HUES64 (cell line): ENCODE data around the gene PRKAB1.
A peak's percentile ranks its signal among the peaks of the same experiment; 100 is the strongest.

Source experiments
- H3K27ac ChIP-seq: 2 replicates; pipeline ENCODE4 v1.7.0; 2013; ENCODE audit warnings: low read depth, low read length, inconsistent platforms
- H3K27me3 ChIP-seq: 2 replicates; pipeline ENCODE4 v1.6.1; 2013; ENCODE audit warnings: mild to moderate bottlenecking, low read length; ENCODE audit not compliant: insufficient read depth
- H3K36me3 ChIP-seq: 2 replicates; pipeline ENCODE4 v1.6.1; 2013; ENCODE audit warnings: mild to moderate bottlenecking, low read length; ENCODE audit not compliant: insufficient read depth
- H3K4me1 ChIP-seq: 2 replicates; pipeline ENCODE4 v1.6.1; 2013; ENCODE audit warnings: mild to moderate bottlenecking, low read length, moderate library complexity; ENCODE audit not compliant: insufficient read depth
- H3K4me3 ChIP-seq: 2 replicates; pipeline ENCODE4 v1.5.1; 2013; ENCODE audit warnings: mild to moderate bottlenecking, low read length, moderate library complexity
- H3K9ac ChIP-seq: 2 replicates; pipeline ENCODE4 v1.6.1; 2013; ENCODE audit warnings: mild to moderate bottlenecking, low read depth, low read length
- H3K9me3 ChIP-seq: 2 replicates; pipeline ENCODE4 v1.6.1; 2013; ENCODE audit warnings: low read depth, low read length; ENCODE audit not compliant: insufficient read depth
- WGBS: fragments of 150-250, 120-280 bp; methylation state at CpG from one replicate; pipeline ENCODE4 v1.1.7; 2013; ENCODE audit warnings: missing lambda C conversion rate; 5-methylcytosine and 5-hydroxymethylcytosine counted together

The PRKAB1 gene

DNA sequence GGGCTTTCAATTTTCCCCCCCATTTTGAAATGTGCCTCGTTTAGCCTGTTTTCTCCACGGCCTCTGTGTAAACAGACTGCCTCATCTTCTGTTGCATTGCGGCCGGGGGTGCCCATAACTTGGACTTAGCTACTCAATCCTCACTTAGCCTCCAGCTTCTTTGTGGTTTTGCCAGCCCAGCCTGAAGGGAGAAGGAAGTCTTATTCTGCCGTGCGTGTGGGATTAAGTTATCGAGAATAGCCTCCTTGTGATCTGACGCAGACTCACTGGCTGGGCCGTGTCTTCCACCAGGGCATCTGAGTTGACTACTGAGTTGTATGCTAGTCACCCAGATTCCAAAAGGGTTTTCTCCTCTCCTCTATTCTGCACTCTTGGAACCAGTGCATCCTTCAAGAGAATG is 8.1 kb downstream of the PRKAB1 start:
- 95% methylated on average over 9 of the region's 9 CpGs for WGBS
- no peak overlapping the region for H3K27ac ChIP-seq
- no peaks in the 10 kb centered on the region for H3K27me3 ChIP-seq
- peaks cover 98% of the 10 kb centered on the region for H3K36me3 ChIP-seq
- H3K4me3 ChIP-seq: no peak overlapping the region
- no peaks in the 10 kb centered on the region for H3K9me3 ChIP-seq
- peaks cover 13% of the 10 kb centered on the region; the same call in 1 of the 2 replicates for H3K4me1 ChIP-seq
- no peak overlapping the region for H3K9ac ChIP-seq

DNA sequence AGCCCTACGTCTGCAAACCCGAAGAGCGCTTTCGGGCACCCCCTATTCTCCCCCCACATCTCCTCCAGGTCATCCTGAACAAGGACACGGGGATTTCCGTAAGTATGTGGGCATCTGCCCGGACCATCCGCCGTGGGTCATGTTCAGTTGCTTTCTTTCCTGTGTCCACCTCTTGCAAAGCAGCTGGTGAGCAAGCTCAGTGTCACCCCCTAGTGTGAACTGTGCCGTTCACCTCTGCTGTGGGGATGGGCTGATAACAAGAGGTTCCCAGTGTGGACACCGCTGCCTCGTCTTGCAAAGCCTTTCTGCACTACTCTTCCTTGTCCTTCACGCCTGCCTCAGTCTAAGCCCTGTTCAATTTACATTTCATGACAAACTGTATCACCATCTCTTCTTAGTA is 8.6 kb downstream of the PRKAB1 start:
- no peaks in the 10 kb centered on the region for H3K9me3 ChIP-seq
- H3K27ac ChIP-seq: no peak overlapping the region
- peaks cover 98% of the 10 kb centered on the region for H3K36me3 ChIP-seq
- no peak overlapping the region for H3K4me3 ChIP-seq
- H3K4me1 ChIP-seq: peaks cover 13% of the 10 kb centered on the region; the same call in 1 of the 2 replicates
- no peaks in the 10 kb centered on the region for H3K27me3 ChIP-seq
- 95% methylated on average over 13 of the region's 13 CpGs for WGBS
- H3K9ac ChIP-seq: no peak overlapping the region

DNA sequence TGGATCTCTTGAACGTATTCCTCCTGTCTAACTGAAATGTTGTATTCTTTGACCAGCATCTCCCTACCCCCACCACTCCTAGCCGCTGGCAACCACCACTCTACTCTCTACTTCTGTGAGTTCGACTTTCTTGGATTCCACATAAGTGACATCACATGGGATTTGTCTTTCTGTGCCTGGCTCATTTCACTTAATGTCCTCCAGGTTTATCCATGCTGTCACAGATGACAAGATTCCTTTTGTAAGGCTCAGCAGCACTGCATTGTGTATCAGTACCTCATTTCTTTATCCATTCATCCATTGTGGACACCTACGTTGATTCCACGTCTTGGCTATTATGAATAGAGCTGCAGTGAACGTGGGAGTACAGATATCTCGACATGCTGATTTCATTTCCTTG is 10.5 kb downstream of the PRKAB1 start:
- 94% methylated on average over 7 of the region's 7 CpGs for WGBS
- H3K27me3 ChIP-seq: no peaks in the 10 kb centered on the region
- H3K27ac ChIP-seq: no peak overlapping the region
- no peak overlapping the region for H3K4me3 ChIP-seq
- no peaks in the 10 kb centered on the region for H3K9me3 ChIP-seq
- no peak overlapping the region for H3K9ac ChIP-seq
- peaks cover 13% of the 10 kb centered on the region; the same call in 1 of the 2 replicates for H3K4me1 ChIP-seq
- H3K36me3 ChIP-seq: peaks cover 90% of the 10 kb centered on the region

DNA sequence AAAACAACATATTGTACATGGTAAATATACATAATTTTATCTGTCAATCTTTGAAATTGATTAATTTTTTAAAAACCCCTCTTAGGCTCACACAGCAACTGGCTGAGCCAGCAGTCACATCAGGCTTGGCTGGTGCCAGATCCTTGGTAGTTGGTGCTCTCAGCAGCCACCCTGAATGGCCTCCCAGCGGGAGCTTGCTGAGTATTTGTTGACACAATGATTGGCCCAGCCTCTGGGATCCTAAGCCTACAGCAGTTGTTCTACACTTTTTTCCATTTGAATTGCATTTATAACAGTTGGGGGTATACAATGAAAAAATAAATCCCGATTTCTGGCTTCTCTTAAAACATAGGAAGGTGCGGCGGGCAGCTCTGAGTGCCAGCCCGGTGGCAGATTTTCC is 11.1 kb downstream of the PRKAB1 start:
- H3K27ac ChIP-seq: peak overlapping the region; percentile 5; the same call in 1 of the 2 replicates
- H3K9ac ChIP-seq: no peak overlapping the region
- H3K36me3 ChIP-seq: peaks cover 84% of the 10 kb centered on the region
- H3K9me3 ChIP-seq: no peaks in the 10 kb centered on the region
- 81% methylated on average over 5 of the region's 5 CpGs for WGBS
- H3K27me3 ChIP-seq: no peaks in the 10 kb centered on the region
- H3K4me1 ChIP-seq: peaks cover 13% of the 10 kb centered on the region; the same call in 1 of the 2 replicates
- H3K4me3 ChIP-seq: no peak overlapping the region

DNA sequence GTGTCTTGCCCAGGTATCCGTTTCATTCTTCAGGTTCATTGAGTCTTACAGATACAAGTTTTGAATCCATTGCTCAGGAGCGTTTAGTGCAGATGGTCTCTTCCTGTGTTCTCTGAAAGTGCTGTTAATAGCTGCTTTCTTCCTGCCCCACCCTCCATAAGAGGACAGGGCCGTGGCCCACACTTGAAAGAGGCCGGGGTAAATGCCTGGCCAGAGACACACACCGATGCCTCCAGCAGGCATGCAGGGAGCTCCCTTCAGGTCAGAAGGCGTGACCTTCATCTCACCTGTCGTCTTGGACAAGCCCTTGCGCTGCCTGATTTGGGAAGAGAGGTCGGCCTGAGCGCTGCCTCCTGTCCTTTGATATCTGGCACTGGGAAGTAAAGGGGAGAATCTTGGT is 11.6 kb downstream of the PRKAB1 start:
- H3K4me1 ChIP-seq: peaks cover 13% of the 10 kb centered on the region; the same call in 1 of the 2 replicates
- H3K36me3 ChIP-seq: peaks cover 80% of the 10 kb centered on the region

DNA sequence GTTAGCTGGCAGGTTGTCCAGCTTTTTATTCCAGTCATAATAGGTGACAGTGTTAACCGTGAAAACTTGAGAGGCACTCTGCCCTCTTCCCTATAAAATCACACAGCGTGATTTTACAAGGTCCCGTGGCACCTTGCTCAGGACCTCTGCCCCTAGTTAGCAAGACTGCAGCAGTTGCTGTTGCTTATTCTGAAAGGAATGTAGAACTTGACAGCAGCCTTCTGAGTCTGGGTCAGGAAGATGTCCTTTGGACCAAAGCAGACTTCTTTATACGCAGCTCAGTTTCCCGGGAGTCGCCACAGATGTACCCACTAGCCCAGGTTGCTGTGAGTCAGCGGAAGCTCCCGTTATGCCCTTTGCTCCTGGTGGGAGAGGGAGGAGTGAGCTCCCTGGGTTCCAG is 13.2 kb downstream of the PRKAB1 start:
- Histone ChIP-seq H3K27ac (no peak overlapping the region; the same call in 1 of the 2 replicates), H3K4me3 (no peak overlapping the region), H3K9me3 (no peaks in the 10 kb centered on the region), H3K4me1 (peaks cover 13% of the 10 kb centered on the region; the same call in 1 of the 2 replicates), H3K9ac (no peak overlapping the region), H3K27me3 (no peaks in the 10 kb centered on the region), H3K36me3 (peaks cover 71% of the 10 kb centered on the region)
- WGBS: 96% methylated on average over 8 of the region's 8 CpGs

More for the DNA sequence above, 11.6 kb downstream of the PRKAB1 start:
- WGBS: 87% methylated on average over 10 of the region's 10 CpGs
- H3K27me3 ChIP-seq: no peaks in the 10 kb centered on the region
- no peaks in the 10 kb centered on the region for H3K9me3 ChIP-seq
- no peak overlapping the region for H3K4me3 ChIP-seq
- H3K9ac ChIP-seq: no peak overlapping the region
- H3K27ac ChIP-seq: peak overlapping the region; percentile 5; the same call in 1 of the 2 replicates

DNA sequence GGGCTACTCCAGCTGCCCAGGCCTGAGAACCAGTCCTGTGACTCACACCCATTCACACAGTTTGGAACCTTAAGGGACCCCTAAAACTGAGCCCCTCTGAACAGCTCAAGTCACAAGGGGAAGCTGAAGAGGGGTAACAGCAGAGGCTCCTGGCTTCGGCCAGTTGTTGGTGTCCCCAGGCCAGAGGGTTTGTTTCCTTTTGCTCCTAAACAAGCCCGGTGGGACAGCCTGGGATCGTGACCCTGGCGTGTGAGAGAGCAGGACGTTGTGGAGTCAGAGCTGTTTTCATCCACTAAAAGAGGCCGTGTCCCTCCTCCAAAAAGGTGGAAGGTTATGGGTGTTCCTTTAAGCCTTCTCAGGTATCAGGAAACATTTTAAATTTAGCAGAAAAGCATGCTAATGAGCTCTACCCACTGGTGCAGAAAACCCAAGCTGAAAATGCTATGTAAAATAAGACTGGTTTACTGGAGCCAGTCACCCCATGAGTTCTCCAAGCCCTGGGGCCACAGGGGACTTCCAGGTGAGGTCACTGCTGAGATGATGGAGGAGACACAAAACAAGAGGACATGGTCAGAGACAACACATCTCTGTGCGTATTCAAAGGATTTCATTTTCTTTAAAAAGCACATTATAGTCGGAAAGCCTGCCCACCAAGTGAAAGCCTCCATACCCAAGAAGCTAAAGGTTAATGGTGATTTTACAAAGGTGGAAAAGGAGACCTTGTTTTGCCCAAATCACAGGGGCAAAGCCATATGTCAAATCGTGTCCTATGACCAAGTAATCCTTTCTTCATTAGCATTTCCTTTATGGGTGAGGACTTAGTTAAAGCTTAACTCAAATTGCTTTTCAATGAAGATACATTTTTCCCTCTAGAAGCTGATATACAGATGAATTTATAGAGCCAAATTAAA is 14.1 kb downstream of the PRKAB1 start:
- Histone ChIP-seq H3K4me3 (no peak overlapping the region), H3K27me3 (no peaks in the 10 kb centered on the region), H3K9me3 (no peaks in the 10 kb centered on the region), H3K4me1 (peaks cover 13% of the 10 kb centered on the region; the same call in 1 of the 2 replicates), H3K9ac (no peak overlapping the region), H3K36me3 (peaks cover 71% of the 10 kb centered on the region), H3K27ac (peak overlapping the region; percentile 32; the same call in 1 of the 2 replicates)
- 88% methylated on average over 9 of the region's 9 CpGs for whole genome bisulfite sequencing

DNA sequence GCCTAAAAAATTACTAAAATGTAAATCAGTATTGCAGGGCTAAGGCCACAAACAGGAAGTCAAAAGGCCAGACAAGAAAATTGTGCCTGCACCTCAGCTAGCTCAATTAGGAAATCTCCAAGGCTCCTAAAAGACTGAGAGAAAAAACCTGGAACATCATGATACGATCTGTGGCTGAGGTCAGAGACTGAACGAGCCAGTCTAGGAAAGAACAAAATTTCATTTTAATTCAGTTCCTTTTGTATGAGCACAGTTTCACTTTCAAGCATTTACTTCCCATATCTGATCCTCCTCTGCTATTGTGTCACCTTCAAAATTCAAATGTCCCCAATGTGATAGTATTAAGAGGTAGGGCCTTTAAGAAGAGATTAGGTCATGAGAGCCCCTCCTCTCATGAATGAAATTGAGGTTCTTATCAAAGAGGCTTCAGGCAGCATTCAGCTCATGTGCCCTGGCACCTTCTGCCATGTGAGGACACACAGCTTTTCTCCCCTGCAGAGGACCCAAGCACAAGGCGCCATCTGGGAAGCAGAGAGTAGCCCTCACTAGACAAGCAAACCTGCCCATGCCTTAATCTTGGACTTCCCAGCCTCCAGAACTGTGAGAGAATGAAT is 14.8 kb downstream of the PRKAB1 start:
- peaks cover 72% of the 10 kb centered on the region for H3K36me3 ChIP-seq
- no peaks in the 10 kb centered on the region for H3K9me3 ChIP-seq
- H3K4me3 ChIP-seq: no peak overlapping the region
- no peak overlapping the region for H3K27ac ChIP-seq
- H3K9ac ChIP-seq: no peak overlapping the region
- H3K27me3 ChIP-seq: no peaks in the 10 kb centered on the region
- whole genome bisulfite sequencing: 94% methylated on average over 3 of the region's 3 CpGs
- peaks cover 13% of the 10 kb centered on the region; the same call in 1 of the 2 replicates for H3K4me1 ChIP-seq

DNA sequence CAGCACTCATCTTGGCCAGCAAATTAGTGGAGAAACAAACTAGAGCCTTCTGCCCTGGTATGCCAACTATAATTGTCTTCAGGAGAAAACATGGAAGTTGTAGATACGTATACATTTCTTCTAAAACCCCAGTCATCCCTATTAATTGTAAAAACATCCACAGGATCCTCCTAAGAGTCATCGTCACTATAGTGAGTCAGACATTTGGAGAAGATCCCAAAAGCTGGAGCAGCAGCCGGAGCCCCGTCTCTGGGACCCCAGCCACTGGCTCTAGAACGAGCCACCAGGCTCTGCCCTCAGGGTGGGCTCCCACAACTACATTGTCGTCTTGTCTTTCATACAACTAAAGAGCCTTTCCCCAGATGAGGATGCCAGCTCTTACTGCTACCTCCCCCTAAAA is 15.5 kb downstream of the PRKAB1 start:
- Histone ChIP-seq H3K9ac (no peak overlapping the region), H3K9me3 (no peaks in the 10 kb centered on the region), H3K4me3 (no peak overlapping the region), H3K27ac (no peak overlapping the region), H3K4me1 (peaks cover 10% of the 10 kb centered on the region; the same call in 1 of the 2 replicates), H3K27me3 (no peaks in the 10 kb centered on the region), H3K36me3 (peaks cover 72% of the 10 kb centered on the region)
- WGBS: 90% methylated on average over 6 of the region's 6 CpGs

DNA sequence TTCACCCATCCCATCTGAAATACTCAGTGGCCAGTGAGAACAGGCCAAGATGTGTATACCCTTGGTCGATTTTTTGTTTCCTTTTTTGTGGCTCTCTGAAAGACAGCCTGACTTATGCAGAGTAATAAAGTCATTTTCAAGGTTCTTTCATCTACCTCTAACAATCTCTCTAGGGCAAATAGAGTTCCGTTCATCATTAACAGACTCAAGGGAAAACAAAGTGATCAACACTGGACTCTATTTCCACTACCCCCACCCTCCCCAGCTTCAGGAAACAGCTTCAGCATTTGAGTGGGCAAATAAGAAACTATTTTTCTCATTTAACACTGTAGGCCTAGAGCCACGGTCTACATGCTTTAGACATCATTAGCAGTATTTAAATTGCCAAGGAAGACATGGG is 15.9 kb downstream of the PRKAB1 start:
- H3K36me3 ChIP-seq: peaks cover 72% of the 10 kb centered on the region
- no peak overlapping the region for H3K9ac ChIP-seq
- H3K9me3 ChIP-seq: no peaks in the 10 kb centered on the region
- H3K27me3 ChIP-seq: no peaks in the 10 kb centered on the region
- H3K4me1 ChIP-seq: peaks cover 6% of the 10 kb centered on the region; the same call in 1 of the 2 replicates
- WGBS: 95% methylated on average over 3 of the region's 3 CpGs
- no peak overlapping the region for H3K27ac ChIP-seq
- no peak overlapping the region for H3K4me3 ChIP-seq

DNA sequence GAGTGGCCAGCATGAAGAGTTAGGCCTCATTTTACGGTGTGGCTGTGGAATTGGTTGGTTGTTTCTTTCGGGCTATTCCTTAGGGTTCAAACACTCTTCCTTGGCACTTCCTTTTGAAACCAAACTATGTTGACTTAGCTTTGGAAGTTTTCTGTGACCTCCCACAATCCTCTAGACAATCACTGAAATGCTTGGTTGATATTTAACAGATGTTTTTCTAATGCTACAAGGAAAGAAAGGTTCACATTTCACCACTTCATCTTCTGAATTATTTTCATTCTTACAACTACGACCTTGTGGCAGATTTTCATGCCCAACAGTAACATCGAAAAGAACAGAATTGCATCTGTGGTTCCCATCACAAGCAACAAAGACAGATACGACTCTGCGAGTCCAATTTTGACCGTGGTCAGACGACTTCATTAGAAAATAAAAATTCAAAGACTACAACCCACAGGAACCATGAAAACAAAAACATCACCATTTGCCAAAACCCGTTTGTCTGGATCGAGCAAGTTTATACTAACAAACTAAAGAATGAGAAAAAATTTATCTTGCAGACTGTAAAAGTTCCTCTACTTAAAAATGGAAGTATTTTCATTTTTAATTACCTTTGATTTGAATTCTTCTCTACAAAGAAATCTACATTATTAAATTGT is 16.9 kb downstream of the PRKAB1 start:
- H3K4me1 ChIP-seq: no peaks in the 10 kb centered on the region
- no peak overlapping the region for H3K9ac ChIP-seq
- H3K36me3 ChIP-seq: peaks cover 69% of the 10 kb centered on the region
- no peaks in the 10 kb centered on the region for H3K9me3 ChIP-seq
- H3K4me3 ChIP-seq: no peak overlapping the region
- no peaks in the 10 kb centered on the region for H3K27me3 ChIP-seq
- no peak overlapping the region for H3K27ac ChIP-seq
- 96% methylated on average over 10 of the region's 10 CpGs for WGBS
